ENCODE results near the gene ZDHHC16.
A peak's percentile ranks its signal among the peaks of the same experiment; 100 is the strongest.
"Not testable (repeated sequence)": the region's sequence is repeated elsewhere in the genome, so short reads cannot be mapped to it uniquely, and the experiment has no call there.

Gene ZDHHC16

DNA sequence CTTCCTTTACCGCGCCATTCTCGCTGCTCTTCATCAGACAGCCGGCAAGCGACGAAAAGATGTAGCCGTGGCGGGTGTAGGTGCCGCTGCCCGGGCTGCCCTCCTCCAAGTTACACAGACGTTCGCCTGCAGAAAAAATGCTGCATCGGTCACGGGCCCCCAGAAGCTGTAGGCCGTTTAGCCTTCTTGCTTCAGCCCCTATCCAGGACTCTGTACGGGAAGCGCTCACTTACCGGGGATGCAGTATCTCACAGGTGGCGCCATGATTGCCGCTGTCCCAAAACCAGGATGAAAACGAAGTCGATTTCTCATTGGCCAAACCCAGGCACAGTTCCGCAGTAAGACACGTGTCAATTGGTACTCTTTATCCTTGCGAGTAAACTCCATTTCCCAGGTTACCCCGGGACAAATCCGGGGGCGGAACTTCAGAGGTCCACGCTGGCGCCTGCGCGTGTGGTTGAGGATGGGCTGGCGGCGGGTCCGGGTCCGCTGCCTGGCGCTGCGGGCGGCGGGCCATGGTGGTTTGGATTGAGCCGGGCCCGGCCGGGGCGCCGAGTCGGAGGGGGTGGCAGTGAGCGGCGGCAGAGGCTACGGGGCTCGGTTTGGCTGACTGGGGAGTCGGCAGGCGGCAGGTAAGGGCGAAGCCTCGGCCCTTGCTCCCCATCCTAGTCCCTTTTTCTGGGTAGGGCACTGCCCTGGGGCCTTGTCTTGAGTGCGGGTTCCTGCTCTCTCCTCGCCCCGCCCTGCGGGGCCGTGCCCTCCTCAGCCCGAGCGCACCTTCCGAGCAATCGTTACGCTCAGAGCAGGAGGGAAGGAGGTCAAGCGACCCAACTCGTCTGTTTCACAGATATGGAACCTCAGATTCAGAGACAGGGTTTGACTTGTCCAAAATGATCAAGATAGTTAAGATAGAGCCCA lies at the start of gene ZDHHC16, which contains the start of gene EXOSC1:
TSS of gene ZDHHC16 (plus strand) at position 454 of the 918 bp plus-strand sequence. CDS start 5,501 bp downstream, outside the sequence.
TSS of gene EXOSC1 (minus strand) at position 285 of the 918 bp plus-strand sequence. CDS start at position 264, 21 bp downstream.
- DNase-seq: no peak

DNA sequence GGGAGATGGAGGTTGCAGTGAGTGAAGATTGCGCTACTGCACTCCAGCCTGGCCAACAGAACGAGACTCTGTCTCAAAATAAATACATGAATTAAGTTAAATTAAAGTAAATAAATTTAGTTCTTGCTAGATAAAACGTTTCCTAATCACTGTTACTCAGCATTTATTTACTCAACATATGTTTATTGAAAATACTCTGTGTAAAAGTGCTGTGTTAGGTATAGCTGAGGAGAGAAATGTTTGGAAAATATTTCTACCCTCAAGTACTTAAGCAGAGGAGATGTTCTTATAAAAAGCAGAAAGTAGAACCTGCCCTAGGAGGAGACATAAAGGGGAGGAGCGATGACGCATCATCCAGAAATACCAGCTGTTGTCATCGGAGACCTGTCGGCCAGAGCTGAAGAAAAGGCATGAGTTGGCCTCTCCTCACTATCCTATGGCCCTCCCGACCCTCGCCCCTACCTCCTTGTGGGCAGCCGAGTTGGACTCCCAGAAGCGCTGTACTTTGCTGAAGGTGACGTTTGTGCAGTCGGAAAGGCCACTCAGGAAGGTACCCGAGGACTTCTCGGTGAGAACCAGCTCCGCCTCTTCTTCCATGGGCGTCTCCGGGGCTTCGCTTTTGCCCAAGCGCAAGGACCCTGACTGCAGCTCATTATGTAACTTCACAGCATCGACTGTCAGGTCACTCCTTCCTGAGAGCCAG lies 46.0 kb upstream of the ZDHHC16 start:
- DNase-seq: no peak

DNA sequence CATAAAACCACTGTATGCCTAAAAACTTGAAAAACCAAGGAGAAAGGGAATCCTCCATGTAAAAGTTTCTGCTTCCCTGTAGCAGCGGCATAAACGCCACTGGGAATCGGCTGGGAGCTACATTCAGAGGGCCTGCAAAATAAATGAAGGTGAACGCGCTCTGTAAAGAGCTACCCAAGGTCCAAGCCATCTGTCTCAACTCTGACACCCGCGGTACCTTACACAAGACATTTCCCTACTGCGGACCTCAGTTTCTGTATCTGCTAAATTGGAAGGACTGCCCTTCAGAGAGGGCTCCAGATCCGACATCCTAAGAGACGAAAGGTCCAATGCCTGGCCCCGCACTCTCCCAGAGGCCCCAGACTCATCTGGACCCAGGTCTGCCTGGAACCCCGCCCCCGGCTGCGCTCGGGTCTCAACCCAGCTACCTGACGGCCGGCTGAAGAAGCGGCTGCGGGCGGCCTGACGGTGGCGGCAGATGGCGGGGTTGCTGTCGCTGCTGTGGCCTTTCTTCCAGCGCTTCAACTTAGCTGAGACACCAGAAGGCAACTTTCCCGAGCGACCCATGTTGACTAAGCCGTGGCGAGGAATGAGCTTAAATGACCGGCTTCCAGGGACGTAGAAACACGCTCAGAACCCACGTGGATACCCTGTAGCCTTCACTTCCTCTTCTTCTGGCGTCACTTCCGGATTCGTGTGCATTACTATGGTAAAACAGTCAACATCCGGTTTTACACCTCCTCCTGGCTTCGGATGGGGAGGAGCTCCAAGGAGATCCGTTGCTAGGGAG lies 45.1 kb upstream of the ZDHHC16 start, which contains the start of gene RRP12:
TSS of gene RRP12 (minus strand) at position 676 of the 790 bp plus-strand sequence. CDS start at position 567, 109 bp downstream.
- DNase-seq: no peak

GRCh38 chr10:97401455-97401919 lies 44.5 kb upstream of the ZDHHC16 start:
- DNase-seq: no peak

GRCh38 chr10:97404044-97404443 lies 41.9 kb upstream of the ZDHHC16 start:
- no peak for DNase-seq

GRCh38 chr10:97406064-97406463 lies 39.9 kb upstream of the ZDHHC16 start:
- DNase-seq: no peak

DNA sequence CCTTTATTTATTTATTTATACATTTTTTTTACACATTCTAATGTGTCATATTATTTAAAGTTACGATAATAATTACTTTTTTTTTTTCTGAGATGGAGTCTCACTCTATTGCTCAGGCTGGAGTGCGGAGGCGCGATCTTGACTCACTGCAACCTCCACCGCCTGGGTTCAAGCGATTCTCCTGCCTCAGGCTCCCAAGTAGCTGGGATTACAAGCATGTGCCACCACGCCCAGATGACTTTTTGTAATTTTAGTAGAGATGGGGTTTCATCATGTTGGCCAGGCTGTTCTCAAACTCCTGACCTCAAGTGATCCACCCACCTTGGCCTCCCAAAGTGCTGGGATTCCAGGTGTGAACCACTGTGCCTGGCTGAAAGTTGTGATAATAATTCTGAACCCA lies 39.5 kb upstream of the ZDHHC16 start:
- DNase-seq: not testable (repeated sequence)

GRCh38 chr10:97407211-97407951 lies 38.6 kb upstream of the ZDHHC16 start:
- no peak for DNase-seq

GRCh38 chr10:97407952-97408248 lies 38.1 kb upstream of the ZDHHC16 start:
- no peak for DNase-seq

GRCh38 chr10:97408496-97408992 lies 37.4 kb upstream of the ZDHHC16 start:
- no peak for DNase-seq

DNA sequence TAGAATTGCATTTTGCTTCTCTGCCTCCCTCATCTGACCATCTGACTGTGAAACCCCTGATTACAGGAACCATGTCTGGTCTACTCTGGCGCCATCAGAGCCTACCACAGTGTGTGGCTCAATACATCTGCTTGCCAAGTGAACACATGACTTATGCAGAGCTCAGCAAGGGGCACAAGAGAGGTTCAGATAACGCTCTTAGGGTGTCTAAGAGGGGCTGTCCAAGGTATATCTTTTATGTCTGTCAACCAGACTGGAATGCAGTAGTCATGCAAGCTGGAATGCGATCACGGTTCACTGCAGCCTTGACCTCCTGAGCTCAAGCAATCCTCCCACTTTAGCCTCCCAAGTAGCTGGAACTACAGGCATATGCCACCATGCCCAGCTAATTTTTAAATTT lies 34.6 kb upstream of the ZDHHC16 start:
- DNase-seq: no peak

DNA sequence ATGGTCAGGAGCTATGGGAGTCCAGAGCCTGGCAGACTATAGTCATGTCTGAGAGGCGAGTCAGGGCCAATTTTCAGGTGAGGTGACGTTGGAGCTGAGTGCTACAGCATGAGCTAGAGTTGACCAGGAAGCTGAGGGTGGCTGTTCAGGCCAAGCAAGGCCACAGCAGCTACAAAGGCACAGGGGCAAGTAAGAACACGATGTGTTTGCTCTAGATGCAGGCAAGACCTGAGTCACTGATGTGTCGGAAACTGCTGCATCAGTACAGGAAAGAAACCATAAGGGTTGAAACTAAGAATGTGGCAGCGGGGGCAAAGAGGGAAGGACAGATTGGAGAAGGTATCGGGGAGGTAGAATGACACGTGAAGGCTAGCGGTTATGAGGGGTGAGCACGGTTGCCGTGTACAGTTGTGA lies 33.1 kb upstream of the ZDHHC16 start:
- DNase-seq: no peak

GRCh38 chr10:97416565-97416964 lies 29.4 kb upstream of the ZDHHC16 start:
- no peak for DNase-seq

GRCh38 chr10:97423757-97424098 lies 22.2 kb upstream of the ZDHHC16 start:
- DNase-seq: not testable (repeated sequence)

- DNase-seq: peak; percentile 76
Observed at GRCh38 chr10:97425964-97426775, 19.8 kb upstream of the ZDHHC16 start, which contains the start of gene PGAM1. Gene PGAM1, plus strand, starts transcription at chr10:97426191. Its CDS starts 117 bp downstream, at chr10:97426308.

GRCh38 chr10:97426776-97427570 lies 19.0 kb upstream of the ZDHHC16 start:
- DNase-seq: no peak

- no peak for DNase-seq
Observed at GRCh38 chr10:97427571-97428179, 18.3 kb upstream of the ZDHHC16 start.

- no peak for DNase-seq
Observed at GRCh38 chr10:97428572-97428981, 17.4 kb upstream of the ZDHHC16 start.

DNA sequence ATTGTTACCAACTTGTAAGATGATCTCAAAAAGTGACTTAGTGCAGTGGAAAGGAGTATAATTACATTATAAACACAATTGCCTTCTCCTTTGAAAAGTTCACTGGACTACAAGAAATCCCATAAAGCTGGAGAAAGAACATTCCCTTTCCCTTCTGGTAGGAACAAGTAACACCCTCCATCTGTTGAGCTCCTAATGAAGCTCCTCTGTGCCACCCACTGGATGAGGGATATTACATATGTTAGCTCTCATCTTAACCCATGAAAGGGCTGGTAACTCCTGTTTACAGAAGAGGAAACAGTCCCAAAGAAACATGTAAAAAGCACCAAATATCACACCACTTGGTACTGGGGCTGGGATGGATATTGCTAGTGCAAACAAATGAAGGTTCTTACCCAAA lies 11.9 kb upstream of the ZDHHC16 start:
- DNase-seq: no peak

GRCh38 chr10:97434557-97434956 lies 11.4 kb upstream of the ZDHHC16 start:
- no peak for DNase-seq

All from cortex of kidney (tissue), 1 donor.